GM18907 (cell line): ENCODE measurements around the gene HID1.
"Not testable (repeated sequence)": the region's sequence is repeated elsewhere in the genome, so short reads cannot be mapped to it uniquely, and the experiment has no call there.

Experiments used
- ATAC-seq: cut with Tn5 transposase; IDR thresholded peaks from one replicate; pipeline ENCODE4 v1.9.1; 2021; ENCODE audit warnings: mild to moderate bottlenecking, moderate library complexity; ENCODE audit not compliant: unreplicated experiment

The HID1 gene

GRCh38 chr17:74924250-74924948 is 48.2 kb downstream of the HID1 start, which contains the start of gene OTOP2:
OTOP2 (plus strand) TSS chr17:74924273; CDS start chr17:74924633, 360 bp downstream.
- no peak for ATAC-seq

GRCh38 chr17:74923538-74924249 is 48.9 kb downstream of the HID1 start:
- no peak for ATAC-seq

GRCh38 chr17:74922694-74923537 is 49.6 kb downstream of the HID1 start, which contains the start of gene USH1G:
USH1G (minus strand) TSS chr17:74923255; CDS start chr17:74923073, 182 bp downstream.
- ATAC-seq: no peak

GRCh38 chr17:74922172-74922571 is 50.4 kb downstream of the HID1 start:
- ATAC-seq: no peak

- no peak for ATAC-seq
These were observed 50.8 kb downstream of the HID1 start for GRCh38 chr17:74921769-74922168.

GRCh38 chr17:74921026-74921681 is 51.4 kb downstream of the HID1 start:
- ATAC-seq: no peak

GRCh38 chr17:74920642-74921025 is 51.9 kb downstream of the HID1 start:
- ATAC-seq: no peak

DNA sequence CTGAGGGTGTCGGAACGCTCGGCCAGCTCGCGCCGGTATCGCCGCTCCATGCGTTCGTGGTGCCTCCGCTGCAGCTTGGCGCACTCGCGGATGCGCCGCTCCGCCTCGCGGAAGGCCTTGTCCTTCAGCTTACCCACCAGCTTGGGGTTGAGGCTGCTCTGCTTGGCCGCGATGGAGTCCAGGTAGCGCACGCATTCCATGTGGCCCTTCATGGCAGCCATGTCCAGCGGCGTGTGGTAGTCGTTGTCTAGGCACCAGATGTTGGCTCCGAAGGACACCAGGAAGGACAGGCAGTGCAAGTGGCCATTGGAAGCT is 52.3 kb downstream of the HID1 start:
- ATAC-seq: no peak

DNA sequence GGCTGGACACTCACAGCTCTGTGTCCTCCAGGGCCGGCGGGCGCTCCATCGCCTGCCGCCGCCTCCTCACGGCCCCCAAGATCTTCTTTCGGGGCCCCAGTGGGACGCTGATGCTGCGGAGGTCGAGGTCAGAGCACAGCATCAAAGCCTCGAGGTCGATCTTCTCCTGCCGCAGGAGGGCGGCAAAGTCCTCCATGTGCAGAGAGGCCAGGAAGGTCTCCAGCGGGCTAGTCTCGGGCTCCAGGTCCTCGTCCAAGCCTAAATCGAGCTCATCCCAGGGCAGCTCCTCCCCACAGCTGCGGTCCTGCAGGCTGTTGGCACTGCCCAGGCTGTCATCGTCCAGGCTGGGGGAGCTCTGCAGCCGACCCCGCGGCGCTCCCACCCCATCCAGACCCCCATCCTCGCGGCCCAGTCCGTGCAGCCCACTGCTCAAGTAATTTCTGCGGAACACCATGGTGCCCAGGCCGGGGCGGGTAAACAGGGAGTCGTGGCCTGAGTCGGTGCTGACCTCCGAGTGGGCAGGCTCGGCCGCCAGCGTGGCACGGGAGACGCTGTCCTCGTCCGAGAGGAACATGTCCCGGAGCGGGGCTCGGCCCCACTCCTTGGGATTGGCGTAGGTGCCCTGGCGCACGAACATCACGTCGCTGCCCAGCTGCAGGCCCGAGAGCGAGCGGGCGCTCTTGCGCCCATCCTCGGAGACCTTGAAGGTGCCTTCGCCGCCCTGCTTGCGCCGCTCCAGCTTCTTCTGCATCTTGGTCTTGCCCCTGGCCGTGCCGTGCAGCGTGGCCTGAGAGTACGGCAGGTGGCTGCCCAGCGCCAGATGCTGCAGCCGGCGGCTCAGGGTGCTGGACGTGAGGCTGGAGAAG is 52.9 kb downstream of the HID1 start:
- no peak for ATAC-seq

- ATAC-seq: no peak
These were observed 53.7 kb downstream of the HID1 start for GRCh38 chr17:74918906-74919305.

DNA sequence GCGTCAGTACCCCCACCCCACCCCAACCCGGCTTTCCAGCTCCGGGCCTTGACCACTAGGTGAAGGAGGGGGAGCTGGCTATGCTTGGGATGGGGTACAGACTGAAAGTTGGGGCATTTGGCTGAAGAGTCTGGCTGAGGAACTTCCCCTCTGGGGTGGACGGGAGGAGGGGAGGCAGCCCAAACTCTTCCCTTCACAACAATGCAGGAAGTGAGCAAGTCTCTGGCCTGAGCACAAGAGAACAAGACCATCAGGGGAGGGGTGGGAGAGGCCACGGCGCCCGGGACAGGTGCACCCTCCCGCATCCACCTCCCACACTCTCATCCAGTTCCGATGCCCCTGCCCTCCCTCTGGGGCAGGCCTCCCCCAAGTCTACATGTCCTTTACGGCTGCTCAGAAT is 55.1 kb downstream of the HID1 start:
- no peak for ATAC-seq

DNA sequence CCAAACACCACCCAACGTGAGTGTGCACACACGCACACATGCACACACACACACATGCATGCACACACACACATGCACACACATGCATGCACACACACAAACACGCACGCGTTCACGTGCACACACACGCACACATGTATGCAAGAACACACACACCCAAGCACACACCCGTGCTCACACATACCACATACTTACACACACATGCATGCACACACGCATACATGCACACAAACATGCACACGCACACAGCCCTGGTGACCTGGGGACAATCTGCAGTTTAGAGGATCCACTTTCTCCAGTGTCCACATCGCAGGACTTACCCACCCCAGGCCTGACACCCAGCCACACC is 55.7 kb downstream of the HID1 start:
- no peak for ATAC-seq

GRCh38 chr17:74916136-74916850 is 56.3 kb downstream of the HID1 start:
- ATAC-seq: no peak

DNA sequence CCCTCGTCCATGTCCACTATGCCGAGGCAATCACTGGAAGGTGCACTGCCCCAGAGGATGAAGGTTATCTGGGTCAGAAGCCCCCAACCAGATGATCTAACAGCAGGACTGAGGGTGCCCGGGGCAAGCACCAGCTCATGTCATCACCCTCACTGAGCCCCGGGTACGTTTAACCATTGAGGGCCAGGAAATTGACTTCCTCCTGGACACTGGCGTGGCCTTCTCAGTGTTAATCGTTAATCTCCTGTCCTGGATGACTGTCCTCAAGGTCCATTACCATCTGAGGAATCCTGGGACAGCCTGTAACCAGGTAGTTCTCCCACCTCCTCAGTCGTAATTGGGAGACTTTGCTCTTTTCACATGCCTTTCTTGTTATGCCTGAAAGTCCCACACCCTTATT is 61.1 kb downstream of the HID1 start:
- not testable (repeated sequence) for ATAC-seq

DNA sequence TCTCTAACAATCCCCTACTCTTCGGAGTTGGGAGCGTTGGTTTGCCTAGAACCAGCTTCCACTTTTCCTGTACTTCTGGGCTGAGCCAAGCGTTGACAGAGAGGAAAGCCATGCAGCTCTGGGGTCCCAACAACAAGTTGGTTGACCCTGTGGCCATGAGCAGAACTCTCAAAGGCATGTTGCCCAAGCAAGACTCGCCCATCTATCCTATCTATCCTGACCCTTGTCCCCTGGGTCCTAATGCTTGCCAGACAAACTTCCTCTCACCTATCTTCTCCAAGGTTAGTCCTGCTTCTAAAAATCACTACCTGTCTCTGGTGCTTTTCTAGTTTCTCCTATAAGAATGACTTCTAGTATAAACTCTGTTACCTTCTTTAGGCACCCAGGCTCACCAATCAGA is 63.5 kb downstream of the HID1 start:
- not testable (repeated sequence) for ATAC-seq

DNA sequence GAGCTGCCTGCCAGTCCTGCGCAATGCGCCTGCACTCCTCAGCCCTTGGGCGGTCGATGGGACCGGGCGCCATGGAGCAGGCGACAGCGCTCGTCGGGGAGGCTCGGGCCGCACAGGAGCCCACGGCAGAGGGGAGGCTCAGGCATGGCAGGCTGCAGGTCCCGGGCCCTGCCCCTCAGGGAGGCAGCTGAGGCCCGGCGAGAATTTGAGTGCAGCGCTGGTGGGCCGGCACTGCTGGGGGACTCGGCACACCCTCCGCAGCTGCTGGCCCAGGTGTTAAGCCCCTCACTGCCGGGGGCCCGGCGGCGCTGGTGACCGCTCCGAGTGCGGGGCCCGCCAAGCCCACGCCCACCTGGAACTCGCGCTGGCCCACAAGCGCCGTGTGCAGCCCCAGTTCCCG is 65.5 kb downstream of the HID1 start:
- ATAC-seq: no peak

DNA sequence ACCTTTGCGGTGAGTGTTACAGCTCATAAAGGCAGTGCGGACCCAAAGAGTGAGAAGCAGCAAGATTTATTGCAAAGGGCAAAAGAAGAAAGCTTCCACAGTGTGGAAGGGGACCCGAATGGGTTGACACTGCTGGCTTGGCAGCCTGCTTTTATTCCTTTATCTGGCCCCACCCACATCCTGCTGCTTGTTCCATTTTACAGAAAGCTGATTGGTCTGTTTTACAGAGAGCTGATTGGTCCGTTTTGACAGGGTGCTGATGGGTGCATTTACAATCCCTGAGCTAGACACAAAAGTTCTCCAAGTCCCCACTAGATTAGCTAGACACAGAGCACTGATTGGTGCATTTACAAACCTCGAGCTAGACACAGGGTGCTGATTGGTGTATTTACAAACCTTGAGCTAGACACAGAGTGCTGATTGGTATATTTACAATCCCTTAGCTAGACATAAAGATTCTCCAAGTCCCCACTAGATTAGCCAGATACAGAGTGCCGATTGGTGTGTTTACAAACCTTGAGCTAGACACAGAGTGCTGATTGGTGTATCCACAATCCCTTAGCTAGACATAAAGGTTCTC is 66.3 kb downstream of the HID1 start:
- ATAC-seq: not testable (repeated sequence)

DNA sequence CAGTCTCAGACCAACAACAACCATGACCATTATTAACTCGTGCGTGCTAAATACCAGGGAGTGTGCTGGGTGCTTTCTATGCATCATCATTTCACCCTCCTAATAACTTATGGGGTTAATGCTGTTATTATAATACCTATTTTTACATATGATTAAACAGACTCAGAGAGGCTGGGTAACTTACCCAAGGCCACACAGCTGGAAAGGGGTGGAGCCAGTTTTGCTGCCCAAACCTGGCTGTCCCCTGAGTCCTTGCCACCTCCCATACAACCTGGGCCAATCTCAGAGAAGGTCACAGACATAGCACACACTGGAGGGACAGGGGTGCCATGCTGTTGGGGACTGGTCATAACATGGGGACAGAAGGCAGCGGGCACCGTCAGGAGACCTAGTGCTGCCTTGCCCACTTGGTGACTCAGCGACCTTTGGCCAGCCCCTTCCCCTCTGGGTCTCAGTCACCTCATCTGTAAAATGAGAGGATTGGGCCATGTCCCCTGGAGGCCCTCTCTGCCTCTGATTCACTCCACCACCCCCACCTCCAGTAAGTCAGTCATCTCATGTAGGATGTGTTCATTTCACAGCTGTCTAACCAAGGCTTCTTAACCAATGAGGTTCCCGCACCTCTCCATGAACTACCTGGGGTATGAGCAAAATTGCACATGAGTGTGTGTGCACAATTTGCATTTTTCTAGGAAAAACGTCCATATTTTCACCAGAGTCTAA is 67.7 kb downstream of the HID1 start:
- ATAC-seq: no peak

GRCh38 chr17:74903671-74904070 is 68.9 kb downstream of the HID1 start:
- no peak for ATAC-seq
